Immature natural killer cell (primary cell): ENCODE results near the gene SCML1. TPM values are rescaled to one million over a fixed set of nuclear protein-coding genes. Genes with fewer than 3 reads are reported as not detected.
A peak's percentile ranks its signal among the peaks of the same experiment; 100 is the strongest.

ENCODE experiments used
- DNase-seq, 3 donors: peaks; one replicate each; pipeline ENCODE4 v3.0.0; 2022; ENCODE audit warnings: mixed read lengths in 1 of 3
- H3K27ac Mint-ChIP-seq, 6 donors: one replicate each; pipeline ENCODE4 v1.8.0; 2020; ENCODE audit warnings: mixed read lengths in 6 of 6, mild to moderate bottlenecking in 5 of 6, inconsistent platforms in 4 of 6, moderate library complexity in 3 of 6
- H3K27me3 Mint-ChIP-seq, 3 donors: one replicate each; pipeline ENCODE4 v1.8.0; 2020 to 2021; ENCODE audit warnings: low read depth in 3 of 3, mild to moderate bottlenecking in 3 of 3, mixed read lengths in 3 of 3, moderate library complexity in 3 of 3, inconsistent platforms in 1 of 3
- H3K36me3 Mint-ChIP-seq, 3 donors: one replicate each; pipeline ENCODE4 v1.8.0; 2020; ENCODE audit warnings: mixed read lengths in 3 of 3, inconsistent platforms in 2 of 3, mild to moderate bottlenecking in 2 of 3
- H3K4me1 Mint-ChIP-seq, 2 donors: one replicate each; pipeline ENCODE4 v1.8.0; 2020; ENCODE audit warnings: inconsistent platforms in 2 of 2, mild to moderate bottlenecking in 2 of 2, mixed read lengths in 2 of 2, moderate library complexity in 1 of 2
- H3K4me3 Mint-ChIP-seq, 5 donors: one replicate each; pipeline ENCODE4 v1.8.0; 2020; ENCODE audit warnings: mild to moderate bottlenecking in 5 of 5, mixed read lengths in 5 of 5, inconsistent platforms in 3 of 5, moderate library complexity in 3 of 5
- H3K9me3 Mint-ChIP-seq, 6 donors: one replicate each; pipeline ENCODE4 v1.8.0; 2020; ENCODE audit warnings: mild to moderate bottlenecking in 6 of 6, mixed read lengths in 6 of 6, inconsistent platforms in 4 of 6, moderate library complexity in 3 of 6
- polyA plus RNA-seq, 3 donors: library from polyadenylated mRNA; unstranded; fragments of 300-500 nt; fragmentation: Illumina TruSeq; gene quantifications; one replicate each; pipeline ENCODE4 v1.2.3, GENCODE V29; 2021

The SCML1 gene
- polyA plus RNA-seq, 3 donors from 2014 or later, result 1.3 to 2.2 TPM; not detected in 1

- Mint-ChIP-seq H3K27me3 (peaks cover 3 to 13% (median 3%) of the 10 kb centered on the region in 3 donors), H3K9me3 (peaks cover 0 to 2% (median 0%) of the 10 kb centered on the region in 6 donors), H3K27ac (no peak overlapping the region), H3K36me3 (no peaks in the 10 kb centered on the region), H3K4me1 (no peaks in the 10 kb centered on the region), H3K4me3 (no peak overlapping the region)
- DNase-seq, result peak in 2 of 3 donors; percentile 8 to 10
Measured at GRCh38 chrX:17788439-17788838, 51.1 kb downstream of the SCML1 start.

- Mint-ChIP-seq H3K27ac (no peak overlapping the region), H3K36me3 (no peaks in the 10 kb centered on the region)
Measured at GRCh38 chrX:17788956-17789562, 51.8 kb downstream of the SCML1 start.

GRCh38 chrX:17792826-17793225, 55.5 kb downstream of the SCML1 start:
- Mint-ChIP-seq H3K36me3 (no peaks in the 10 kb centered on the region), H3K4me1 (no peaks in the 10 kb centered on the region), H3K27me3 (peaks cover 3 to 11% (median 4%) of the 10 kb centered on the region in 3 donors), H3K9me3 (no peaks in the 10 kb centered on the region), H3K4me3 (no peak overlapping the region), H3K27ac (no peak overlapping the region)
- DNase-seq, result no peak

More at GRCh38 chrX:17788956-17789562, 51.8 kb downstream of the SCML1 start:
- H3K4me1 Mint-ChIP-seq, result no peaks in the 10 kb centered on the region
- no peak for DNase-seq
- H3K4me3 Mint-ChIP-seq, result no peak overlapping the region
- H3K9me3 Mint-ChIP-seq, result peaks cover 0 to 2% (median 0%) of the 10 kb centered on the region in 6 donors
- H3K27me3 Mint-ChIP-seq, result peaks cover 3 to 13% (median 3%) of the 10 kb centered on the region in 3 donors

- no peak for DNase-seq
- Mint-ChIP-seq H3K4me1 (no peaks in the 10 kb centered on the region), H3K27ac (no peak overlapping the region), H3K9me3 (no peaks in the 10 kb centered on the region), H3K4me3 (no peak overlapping the region), H3K36me3 (no peaks in the 10 kb centered on the region), H3K27me3 (peaks cover 0 to 6% (median 3%) of the 10 kb centered on the region in 3 donors)
Measured at GRCh38 chrX:17798921-17799320, 61.6 kb downstream of the SCML1 start.

GRCh38 chrX:17801431-17801830, 64.1 kb downstream of the SCML1 start:
- Mint-ChIP-seq H3K27me3 (peaks cover 0 to 6% (median 0%) of the 10 kb centered on the region in 3 donors), H3K4me3 (no peak overlapping the region)

GRCh38 chrX:17802756-17803155, 65.5 kb downstream of the SCML1 start:
- H3K27ac Mint-ChIP-seq, result no peak overlapping the region
- no peaks in the 10 kb centered on the region for H3K9me3 Mint-ChIP-seq
- peaks cover 0 to 12% (median 0%) of the 10 kb centered on the region in 3 donors for H3K27me3 Mint-ChIP-seq
- no peak for DNase-seq
- no peak overlapping the region for H3K4me3 Mint-ChIP-seq
- H3K4me1 Mint-ChIP-seq, result no peaks in the 10 kb centered on the region
- H3K36me3 Mint-ChIP-seq, result no peaks in the 10 kb centered on the region

More at GRCh38 chrX:17801431-17801830, 64.1 kb downstream of the SCML1 start:
- Mint-ChIP-seq H3K27ac (no peak overlapping the region), H3K36me3 (no peaks in the 10 kb centered on the region), H3K4me1 (no peaks in the 10 kb centered on the region), H3K9me3 (no peaks in the 10 kb centered on the region)
- DNase-seq, result no peak

GRCh38 chrX:17803449-17803848, 66.2 kb downstream of the SCML1 start:
- H3K9me3 Mint-ChIP-seq, result no peaks in the 10 kb centered on the region
- H3K36me3 Mint-ChIP-seq, result no peaks in the 10 kb centered on the region
- DNase-seq, result no peak
- H3K27ac Mint-ChIP-seq, result no peak overlapping the region
- H3K4me3 Mint-ChIP-seq, result no peak overlapping the region
- H3K4me1 Mint-ChIP-seq, result no peaks in the 10 kb centered on the region
- H3K27me3 Mint-ChIP-seq, result peaks cover 0 to 12% (median 0%) of the 10 kb centered on the region in 3 donors

Other genes starting within 250 kb of the SCML1 start
- not detected for gene RAI2, start 123.8 kb downstream of the SCML1 start, polyA plus RNA-seq